ENCODE measurements around the gene UQCRFS1. TPM values are rescaled to one million over a fixed set of nuclear protein-coding genes. Genes with fewer than 3 reads are reported as not detected.

The UQCRFS1 gene
- total RNA-seq, 1 donor from 2014 or later: 167 TPM

GRCh38 chr19:29185427-29185826 is 27.5 kb downstream of the UQCRFS1 start:
- intact Hi-C loops (cut with DNase I): no loop called here
- no peak for DNase-seq
- no peak for ATAC-seq (ENCODE audit: poor library complexity)

GRCh38 chr19:29176981-29177754 is 35.8 kb downstream of the UQCRFS1 start:
- no peak for ATAC-seq (ENCODE audit: poor library complexity)
- intact Hi-C loops (cut with DNase I): no loop called here
- no peak for DNase-seq

- DNase-seq (no peak), ATAC-seq (ENCODE audit: poor library complexity) (no peak)
- intact Hi-C loops (cut with DNase I): no loop called here
Measured at GRCh38 chr19:29173896-29174295, 39.1 kb downstream of the UQCRFS1 start.

- intact Hi-C loops (cut with DNase I): no loop called here
- DNase-seq (no peak), ATAC-seq (ENCODE audit: poor library complexity) (no peak)
Measured at GRCh38 chr19:29172302-29172701, 40.6 kb downstream of the UQCRFS1 start.

- ATAC-seq (ENCODE audit: poor library complexity): no peak
- DNase-seq: no peak
- intact Hi-C loops (cut with DNase I): no loop called here
Measured at GRCh38 chr19:29171525-29171924, 41.4 kb downstream of the UQCRFS1 start.

GRCh38 chr19:29170554-29170953 is 42.4 kb downstream of the UQCRFS1 start:
- DNase-seq (no peak), ATAC-seq (ENCODE audit: poor library complexity) (no peak)
- intact Hi-C loops (cut with DNase I): no loop called here

GRCh38 chr19:29162694-29163093 is 50.3 kb downstream of the UQCRFS1 start:
- intact Hi-C loops (cut with DNase I): no loop called here
- ATAC-seq (ENCODE audit: poor library complexity): no peak

GRCh38 chr19:29155683-29156082 is 57.3 kb downstream of the UQCRFS1 start:
- no peak for ATAC-seq (ENCODE audit: poor library complexity)
- no peak for DNase-seq
- intact Hi-C loops (cut with DNase I): no loop called here

More at GRCh38 chr19:29162694-29163093, 50.3 kb downstream of the UQCRFS1 start:
- no peak for DNase-seq

Measured in Right ventricle myocardium superior (tissue), 1 donor.